SIG-M5 treated with dmso at 0.1 percent for 504 hours (cell line): ENCODE measurements around the gene SMAD3.

Source experiments
- DNase-seq: peaks from one replicate; lab custom pipeline; 2025; ENCODE audit not compliant: unreplicated experiment; lab: John Stamatoyannopoulos, UW

SMAD3 gene

GRCh38 chr15:67080118-67080899 lies 14.9 kb downstream of the SMAD3 start:
- DNase-seq = no peak

- peak; percentile 81 for DNase-seq
Observed at GRCh38 chr15:67080900-67081431, 15.6 kb downstream of the SMAD3 start.

GRCh38 chr15:67082007-67082536 lies 16.7 kb downstream of the SMAD3 start:
- no peak for DNase-seq

GRCh38 chr15:67083135-67083762 lies 17.8 kb downstream of the SMAD3 start:
- no peak for DNase-seq

- no peak for DNase-seq
Observed at GRCh38 chr15:67084561-67084960, 19.2 kb downstream of the SMAD3 start.

- DNase-seq = peak; percentile 39
Observed at GRCh38 chr15:67085237-67085817, 19.9 kb downstream of the SMAD3 start.

GRCh38 chr15:67085818-67086636 lies 20.6 kb downstream of the SMAD3 start:
- peak; percentile 92 for DNase-seq

GRCh38 chr15:67086637-67086914 lies 21.2 kb downstream of the SMAD3 start:
- DNase-seq = no peak

GRCh38 chr15:67087507-67088172 lies 22.2 kb downstream of the SMAD3 start:
- DNase-seq = no peak

- DNase-seq = no peak
Observed at GRCh38 chr15:67089217-67090193, 24.1 kb downstream of the SMAD3 start.

GRCh38 chr15:67090297-67091070 lies 25.1 kb downstream of the SMAD3 start:
- no peak for DNase-seq

GRCh38 chr15:67091071-67091979 lies 25.9 kb downstream of the SMAD3 start:
- peak; percentile 86 for DNase-seq

GRCh38 chr15:67091980-67092677 lies 26.7 kb downstream of the SMAD3 start:
- no peak for DNase-seq

- DNase-seq = peak; percentile 52
Observed at GRCh38 chr15:67092752-67093503, 27.5 kb downstream of the SMAD3 start.

GRCh38 chr15:67093504-67093862 lies 28.1 kb downstream of the SMAD3 start:
- DNase-seq = peak; percentile 91
